Endothelial cell of umbilical vein (primary cell): ENCODE measurements around the gene POC5. TPM values are rescaled to one million over a fixed set of nuclear protein-coding genes. Genes with fewer than 3 reads are reported as not detected.

Experiments used
- BruUV-seq: library from RNA; stranded (reverse); fragments of 400-500 nt; replicated peaks from 2 replicates; lab custom pipeline; 2021; lab: Mats Ljungman, UMichigan
- CTCF ChIA-PET: fragments of 300-600, 350-600 bp; sonication (Branson Sonifier 250); formaldehyde crosslinking; loops from one replicate; lab custom pipeline; 2021; ENCODE audit warnings: antibody characterized with exemption, inconsistent platforms; lab: Charles Lee
- POLR2A ChIA-PET: fragments of 300-600, 350-600 bp; sonication (Branson Sonifier 250); formaldehyde crosslinking; loops from one replicate; lab custom pipeline; 2021; ENCODE audit warnings: antibody characterized with exemption, inconsistent platforms; lab: Charles Lee
- DNase-seq: peaks from one replicate; pipeline ENCODE4 v3.0.0-alpha.2; 2011; ENCODE audit warnings: low read depth, low spot score
- FAIRE-seq: peaks from 2 replicates; lab custom pipeline; 2011; peaks lifted over from hg19 to GRCh38; lab: Jason Lieb, UNC
- H2AFZ ChIP-seq: 2 replicates; pipeline ENCODE4 v1.6.0; 2012; ENCODE audit warnings: low read depth, low read length, control low read depth, inconsistent platforms
- H3K27ac ChIP-seq: 2 replicates; pipeline ENCODE4 v1.5.1; 2011; ENCODE audit warnings: low read depth, mild to moderate bottlenecking, control low read depth, low read length, moderate library complexity; ENCODE audit not compliant: insufficient read depth
- H3K27me3 ChIP-seq, 2 experiments: 2 replicates each; pipeline versions ENCODE4 v1.6.0 to v1.6.1; 2011; ENCODE audit warnings: low read length in 2 of 2, mixed read lengths in 1 of 2; ENCODE audit not compliant: control insufficient read depth in 2 of 2, insufficient read depth in 2 of 2
- H3K36me3 ChIP-seq, 2 experiments: 2 replicates in 1 of 2; 3 replicates in 1 of 2; pipeline ENCODE4 v1.5.1; 2011; ENCODE audit warnings: low read length in 2 of 2, mild to moderate bottlenecking in 1 of 2, moderate library complexity in 1 of 2; ENCODE audit not compliant: control insufficient read depth in 2 of 2, insufficient read depth in 2 of 2; ENCODE audit errors: extremely low read depth in 1 of 2
- H3K4me1 ChIP-seq: 3 replicates; pipeline ENCODE4 v1.5.1; 2011; ENCODE audit warnings: mild to moderate bottlenecking, low read length; ENCODE audit not compliant: control insufficient read depth, insufficient read depth; ENCODE audit errors: extremely low read depth
- H3K4me2 ChIP-seq: 2 replicates; pipeline ENCODE4 v1.6.1; 2011; ENCODE audit warnings: low read length, control low read depth, mixed read lengths; ENCODE audit not compliant: insufficient read depth
- H3K4me3 ChIP-seq, 3 experiments: fragments of 200-600 bp in 1 of 3; sonication (generic), shearing (Covaris generic) in 1 of 3; replicated peaks in 1 of 3; 2 replicates each; pipeline ENCODE4 v1.5.1; 2011 to 2016; ENCODE audit warnings: control low read depth in 3 of 3, low read length in 3 of 3, mild to moderate bottlenecking in 2 of 3, inconsistent platforms in 1 of 3, low read depth in 1 of 3, moderate library complexity in 1 of 3; ENCODE audit not compliant: insufficient read depth in 1 of 3
- H3K79me2 ChIP-seq: 2 replicates; pipeline ENCODE4 v1.6.0; 2012; ENCODE audit warnings: low read length, inconsistent platforms; ENCODE audit not compliant: control insufficient read depth, insufficient read depth
- H3K9ac ChIP-seq: replicated peaks from 2 replicates; pipeline ENCODE3; 2011; ENCODE audit warnings: low read length, control low read depth; ENCODE audit not compliant: insufficient read depth; ENCODE audit errors: extremely low read depth
- H3K9me1 ChIP-seq: replicated peaks from 3 replicates; pipeline ENCODE4 v1.6.0; 2011; ENCODE audit warnings: mild to moderate bottlenecking, low read length; ENCODE audit not compliant: control insufficient read depth, insufficient read depth; ENCODE audit errors: extremely low read depth
- H3K9me3 ChIP-seq: replicated peaks from 2 replicates; pipeline ENCODE4 v1.5.1; 2012; ENCODE audit warnings: low read length, inconsistent platforms; ENCODE audit not compliant: control insufficient read depth, insufficient read depth
- H4K20me1 ChIP-seq: replicated peaks from 2 replicates; pipeline ENCODE3; 2011; ENCODE audit warnings: mild to moderate bottlenecking, low read length; ENCODE audit not compliant: control insufficient read depth, insufficient read depth; ENCODE audit errors: extremely low read depth
- CTCF ChIP-seq, 2 donors: IDR thresholded peaks; 1 replicate in 1 of 2; 2 replicates in 1 of 2; pipeline ENCODE4 v1.5.1; 2011; ENCODE audit warnings: low read length in 2 of 2, mild to moderate bottlenecking in 2 of 2, moderate library complexity in 2 of 2, control low read depth in 1 of 2, inconsistent platforms in 1 of 2, low read depth in 1 of 2; ENCODE audit not compliant: insufficient read depth in 1 of 2; ENCODE audit errors: extremely low read depth in 1 of 2
- EZH2 ChIP-seq: IDR thresholded peaks from 2 replicates; pipeline ENCODE4 v1.6.1; 2012; ENCODE audit warnings: borderline replicate concordance, low read depth, mild to moderate bottlenecking, moderate library complexity, low read length, inconsistent platforms; ENCODE audit not compliant: severe bottlenecking
- FOS ChIP-seq: IDR thresholded peaks from 2 replicates; pipeline ENCODE4 v1.6.1; 2011; ENCODE audit warnings: mild to moderate bottlenecking, low read length, moderate library complexity, borderline replicate concordance; ENCODE audit not compliant: insufficient read depth
- GATA2 ChIP-seq: IDR thresholded peaks from 2 replicates; pipeline ENCODE4 v1.7.0; 2011; ENCODE audit warnings: low read depth, mild to moderate bottlenecking, moderate library complexity, mixed read lengths, low read length; ENCODE audit not compliant: insufficient read length, insufficient read depth
- JUN ChIP-seq: IDR thresholded peaks from 2 replicates; pipeline ENCODE4 v1.6.1; 2011; ENCODE audit warnings: borderline replicate concordance, low read depth; ENCODE audit not compliant: insufficient read length, insufficient read depth
- MYC ChIP-seq: IDR thresholded peaks from one replicate; pipeline ENCODE4 v1.6.1; 2011; ENCODE audit warnings: mild to moderate bottlenecking, low read depth, low read length
- POLR2A ChIP-seq: IDR thresholded peaks from 2 replicates; pipeline ENCODE4 v1.6.1; 2012; ENCODE audit warnings: low read depth, mild to moderate bottlenecking, control low read depth, low read length
- POLR2AphosphoS5 ChIP-seq: IDR thresholded peaks from 2 replicates; pipeline ENCODE4 v1.6.1; 2012; ENCODE audit warnings: low read depth, mild to moderate bottlenecking, control low read depth, low read length, moderate library complexity; ENCODE audit not compliant: insufficient read depth
- dilution Hi-C: fragments of 300-500 bp; cut with MboI; formaldehyde crosslinking; loops from one replicate; pipeline ENCODE4 v1.15.0; 2019; ENCODE audit warnings: low sequenced_read_pairs; ENCODE audit not compliant: extremely low pct_ligation_motif_present
- intact Hi-C: fragments of 100-400 bp; cut with micrococcal nuclease; formaldehyde crosslinking; loops from one replicate; pipeline ENCODE4 v1.10.0; 2022
- polyA plus RNA-seq, 4 experiments: library from polyadenylated mRNA; depleted of rRNA in 3 of 4; stranded (reverse) in 3 of 4; unstranded in 1 of 4; fragments of >200 nt; gene quantifications; 2 replicates each; pipeline versions ENCODE4 v1.2.1 to v1.2.3, GENCODE V29; 2011 to 2012; ENCODE audit warnings: missing spikeins in 1 of 4
- total RNA-seq: library from RNA; stranded (reverse); gene quantifications from 2 replicates; pipeline ENCODE4 v1.2.3, GENCODE V29; 2021
- TF ChIP-seq, protein P1 (sequence below): IDR thresholded peaks from 2 replicates; pipeline ENCODE4 v1.6.1; 2011; ENCODE audit not compliant: insufficient read depth, insufficient read length

Gene POC5
- total and polyA plus RNA-seq, 2 donors (not counting 3 experiments of a cell fraction or from before 2014, with no cell fraction given): 8.3 to 15.9 TPM

DNA sequence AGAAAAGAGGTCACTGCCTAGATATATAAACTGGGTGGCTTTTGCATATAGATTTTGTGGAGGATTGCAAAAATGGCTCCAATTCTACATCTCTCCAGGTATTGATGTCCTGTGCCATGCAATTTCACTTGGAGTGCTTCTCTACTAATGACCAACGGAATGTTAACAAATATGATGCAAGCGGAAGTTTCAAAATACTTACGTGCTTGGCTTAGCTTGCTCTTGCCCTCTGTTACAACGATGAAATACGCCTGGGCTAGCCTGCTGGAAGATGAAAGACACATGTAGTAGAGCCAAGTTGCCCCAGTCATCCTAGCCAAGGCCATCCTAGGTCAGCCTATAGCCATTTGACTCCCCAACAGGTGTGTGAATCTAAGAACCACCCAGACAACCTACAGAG lies 3.6 kb upstream of the POC5 start:
- FAIRE-seq (no peak), DNase-seq (no peak)
- Histone ChIP-seq H2AFZ (no peak overlapping the region), H3K9ac (no peak overlapping the region), H3K36me3 (no peaks in the 10 kb centered on the region), H3K4me1 (peaks cover 5% of the 10 kb centered on the region), H3K27ac (no peak overlapping the region), H3K9me3 (no peaks in the 10 kb centered on the region), H3K9me1 (no peaks in the 10 kb centered on the region), H3K27me3 (peaks cover 13 to 24% of the 10 kb centered on the region in 2 experiments), H3K79me2 (peaks cover 2% of the 10 kb centered on the region), H3K4me3 (no peak overlapping the region), H3K4me2 (no peak overlapping the region), H4K20me1 (no peaks in the 10 kb centered on the region)
- POLR2A ChIA-PET: no interaction called here
- TF ChIP-seq GATA2 (no peak), POLR2AphosphoS5 (no peak), EZH2 (no peak), FOS (no peak), JUN (no peak), POLR2A (no peak), CTCF (IDR thresholded peaks at IDR 0.05; ENCODE audit: extremely low read depth in 1 of 2, insufficient read depth in 1 of 2, low read depth in 1 of 2, low read length in 2 of 2) (no peak), MYC (no peak)
- TF ChIP-seq, protein P1, sequence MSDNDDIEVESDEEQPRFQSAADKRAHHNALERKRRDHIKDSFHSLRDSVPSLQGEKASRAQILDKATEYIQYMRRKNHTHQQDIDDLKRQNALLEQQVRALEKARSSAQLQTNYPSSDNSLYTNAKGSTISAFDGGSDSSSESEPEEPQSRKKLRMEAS: no peak
- CTCF ChIA-PET: no interaction called here
- BruUV-seq: no TSS peak
- intact Hi-C loops: no loop called here
- dilution Hi-C loops: no loop called here
